Mammary epithelial cell (primary cell): ENCODE measurements around the gene ADAM19.

ENCODE experiments used
- CTCF ChIP-seq, 2 donors: IDR thresholded peaks in 1 of 2; conservative IDR thresholded peaks in 1 of 2; 2 replicates each; pipeline ENCODE4 v1.5.1; 2011 to 2012; ENCODE audit warnings: inconsistent platforms in 2 of 2, low read length in 2 of 2, mild to moderate bottlenecking in 2 of 2, control low read depth in 1 of 2, low read depth in 1 of 2; ENCODE audit not compliant: insufficient read depth in 1 of 2; ENCODE audit errors: extremely low read depth in 1 of 2
- EZH2 ChIP-seq: IDR thresholded peaks from 2 replicates; pipeline ENCODE4 v1.6.1; 2012; ENCODE audit warnings: low read length, inconsistent platforms, borderline replicate concordance

- TF ChIP-seq CTCF (conservative IDR thresholded peaks at IDR 0.05 in 1 of 2, IDR thresholded peaks at IDR 0.05 in 1 of 2; ENCODE audit: extremely low read depth in 1 of 2, insufficient read depth in 1 of 2, low read depth in 1 of 2, low read length in 2 of 2) (no peak), EZH2 (no peak)
Measured at GRCh38 chr5:157509587-157509986, 66.0 kb downstream of the ADAM19 start.
